Erythroblast (primary cell): Measurements from ENCODE around the gene EXOSC2.

Source experiments
- DNase-seq, 2 experiments: peaks; one replicate each; lab custom pipeline; 2025; lab: John Stamatoyannopoulos, UW
- GATA1 ChIP-seq: IDR thresholded peaks from 2 replicates; pipeline ENCODE4 v1.6.1; 2011; ENCODE audit warnings: low read depth, mild to moderate bottlenecking, control low read depth, low read length, moderate library complexity
- POLR2A ChIP-seq: IDR thresholded peaks from 2 replicates; pipeline ENCODE4 v1.6.1; 2011; ENCODE audit warnings: mild to moderate bottlenecking, low read length

The EXOSC2 gene

DNA sequence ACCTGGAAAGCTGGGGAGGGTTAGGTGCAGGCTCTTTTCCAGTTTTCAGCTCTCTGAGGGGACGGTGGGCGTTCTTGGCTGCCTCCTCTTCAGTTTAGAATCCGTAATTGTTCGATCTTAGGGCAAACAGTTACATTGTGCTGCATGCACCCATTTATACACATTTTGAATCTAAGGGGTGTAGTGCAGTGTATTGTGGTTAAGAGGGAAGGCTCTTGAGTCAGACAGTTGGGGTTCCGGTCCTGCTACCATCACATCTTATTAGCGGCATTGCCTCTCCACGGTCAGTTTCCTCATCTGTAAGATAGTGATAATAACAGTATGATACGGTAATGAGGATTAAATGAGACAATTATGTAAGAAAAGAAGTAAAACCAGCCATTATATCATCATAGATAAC lies 625 bp downstream of the EXOSC2 start:
- peak; percentile 59 to 60 for DNase-seq
- TF ChIP-seq GATA1 (no peak), POLR2A (no peak)

DNA sequence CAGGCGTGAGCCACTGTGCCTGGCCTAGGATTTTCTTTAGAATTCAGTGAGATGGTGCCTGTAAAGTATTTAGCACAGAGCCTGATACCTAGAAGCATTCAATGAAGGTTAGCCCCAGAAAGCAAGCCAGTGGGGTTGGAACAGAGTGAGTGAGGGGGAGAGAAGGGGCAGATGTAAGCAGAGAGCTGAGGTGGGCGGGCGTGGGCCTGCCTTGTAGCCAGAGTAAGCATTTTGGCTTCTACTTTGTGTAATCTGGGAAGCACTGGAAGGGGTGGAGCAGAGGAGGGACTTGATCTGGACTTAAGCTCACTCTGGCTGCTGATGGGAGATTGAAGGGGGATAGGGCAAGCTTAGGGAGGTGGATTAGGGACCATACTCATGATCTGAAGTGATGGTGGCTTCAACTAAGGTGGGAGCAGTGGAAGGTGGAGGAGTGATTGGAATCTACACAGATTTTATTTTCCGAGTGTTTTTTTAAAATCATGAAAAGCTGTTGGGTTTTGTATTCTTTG lies 2.6 kb downstream of the EXOSC2 start:
- TF ChIP-seq POLR2A (no peak), GATA1 (no peak)
- DNase-seq = no peak

DNA sequence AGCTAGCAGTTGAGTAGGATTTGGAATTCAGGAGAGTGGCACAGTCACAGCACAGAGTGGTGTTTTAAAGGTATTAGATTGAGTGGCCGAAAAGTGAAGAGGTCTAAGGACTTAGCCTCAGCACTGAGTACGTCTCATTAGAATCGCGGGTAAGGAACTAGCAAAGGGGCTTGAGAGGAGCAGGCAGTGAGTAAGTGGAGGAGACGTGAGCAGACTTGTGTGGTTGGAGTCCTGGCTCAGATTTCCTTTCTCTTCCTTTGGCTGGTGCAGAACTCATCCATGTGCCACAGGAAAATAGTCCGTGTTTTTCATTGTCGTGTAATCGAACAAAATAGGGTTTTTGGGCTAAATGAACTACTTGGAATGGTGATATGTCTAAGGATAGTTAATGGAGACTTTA lies 3.4 kb downstream of the EXOSC2 start:
- no peak for DNase-seq
- TF ChIP-seq POLR2A (no peak), GATA1 (no peak)

DNA sequence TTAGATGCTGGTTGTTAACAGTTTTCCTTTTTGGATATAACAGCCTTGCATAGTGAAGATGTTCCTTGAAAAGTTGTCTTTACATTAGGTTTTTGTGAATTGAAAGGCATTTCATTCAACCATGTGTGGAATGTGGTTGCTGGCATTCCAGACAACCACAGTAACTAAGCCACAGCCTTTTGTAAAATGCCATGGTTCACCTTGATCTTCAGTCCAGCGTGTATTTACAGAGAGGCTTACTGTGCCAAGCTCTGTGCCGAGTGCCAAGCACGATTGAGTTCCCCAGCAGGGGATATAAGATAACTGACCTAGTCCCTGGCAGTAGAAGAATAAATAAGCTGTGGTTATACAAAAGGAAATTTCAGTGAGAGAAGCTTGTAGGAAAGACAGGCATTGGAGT lies 4.9 kb downstream of the EXOSC2 start:
- DNase-seq = no peak
- no peak for TF ChIP-seq POLR2A
- no peak for TF ChIP-seq GATA1

DNA sequence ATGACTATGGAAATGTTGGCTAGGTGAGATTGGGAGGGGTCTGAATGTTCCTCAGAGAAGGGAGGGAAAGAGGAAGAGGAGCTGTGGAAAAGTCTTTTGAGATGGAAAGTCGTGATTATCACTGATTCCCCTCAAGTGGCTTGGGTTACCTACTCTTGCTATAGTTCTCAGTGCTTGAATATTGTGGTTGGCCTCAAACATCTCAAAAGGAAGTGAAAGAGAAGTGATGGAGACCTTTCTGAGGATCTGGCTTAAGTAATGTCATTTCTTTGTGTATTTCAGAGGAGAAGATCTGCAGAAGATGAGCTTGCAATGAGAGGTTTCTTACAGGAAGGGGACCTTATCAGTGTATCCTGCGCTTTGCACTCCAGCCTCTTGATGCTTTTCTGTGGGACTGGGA lies 5.5 kb downstream of the EXOSC2 start:
- no peak for DNase-seq

DNA sequence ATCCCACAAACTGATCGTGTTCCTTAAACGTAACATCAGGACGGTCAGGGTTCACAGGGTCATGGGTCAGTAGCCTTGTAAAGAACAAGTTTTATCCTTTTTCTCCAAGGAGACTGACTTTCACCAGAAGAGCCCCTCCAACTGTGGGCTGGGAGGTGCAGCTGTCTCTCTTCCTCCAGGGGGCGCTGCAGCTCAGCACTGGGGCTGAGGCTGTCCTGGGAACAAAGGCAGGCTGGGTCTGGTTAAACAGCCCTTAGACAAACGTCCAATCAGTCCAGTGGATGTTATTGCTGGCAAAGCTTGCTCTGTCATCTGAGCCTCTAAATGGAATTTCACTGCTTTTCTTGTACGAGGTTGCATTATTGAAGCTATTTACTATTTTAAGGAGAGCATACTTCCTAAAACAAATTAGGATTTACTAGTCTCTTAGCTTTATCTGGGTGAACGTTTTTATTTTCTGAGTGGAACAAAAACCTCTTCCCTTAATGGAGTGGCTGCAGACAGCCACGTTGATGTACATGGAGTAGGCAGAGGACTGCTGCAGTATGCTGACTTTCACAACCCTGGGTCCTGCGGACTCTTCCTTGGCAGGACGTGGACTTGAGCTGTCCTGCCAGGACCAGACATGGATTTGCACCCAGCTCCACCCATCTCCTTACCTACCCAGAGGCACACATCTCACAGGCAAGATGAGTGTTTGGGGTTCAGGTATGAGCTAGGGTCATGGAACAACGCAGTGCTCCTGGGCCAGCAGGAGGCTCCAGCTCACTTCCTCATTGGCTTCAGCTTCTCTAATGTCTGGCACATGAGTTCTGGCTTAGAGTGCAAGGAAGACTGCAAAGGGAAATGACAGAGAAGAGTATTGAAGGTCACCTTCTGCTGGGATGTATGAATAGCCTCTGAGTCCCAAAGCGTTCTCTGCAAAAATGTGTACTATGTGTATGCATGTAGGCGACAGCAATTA lies 7.8 kb downstream of the EXOSC2 start:
- peak; percentile 78 to 84 for DNase-seq
- no peak for TF ChIP-seq GATA1
- no peak for TF ChIP-seq POLR2A

More for the DNA sequence above, 5.5 kb downstream of the EXOSC2 start:
- TF ChIP-seq POLR2A = no peak
- TF ChIP-seq GATA1 = no peak

DNA sequence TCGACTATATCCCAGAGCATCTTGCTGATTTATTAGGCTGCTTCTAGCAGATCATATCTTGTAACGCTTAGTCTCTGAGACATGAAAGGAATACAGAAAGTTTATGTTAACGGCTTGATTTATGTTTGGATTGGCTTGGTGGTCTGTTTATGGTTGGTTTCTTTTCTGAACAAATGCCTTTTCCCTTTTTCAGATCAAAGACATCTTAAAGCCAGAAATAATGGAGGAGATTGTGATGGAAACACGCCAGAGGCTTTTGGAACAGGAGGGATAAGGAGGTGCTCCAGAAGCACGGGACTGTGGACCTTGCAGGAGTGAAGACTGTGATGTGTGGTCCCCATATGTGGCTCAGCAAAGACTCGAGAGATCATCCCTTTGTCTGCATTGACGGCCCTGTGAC lies 9.9 kb downstream of the EXOSC2 start:
- no peak for DNase-seq
- TF ChIP-seq POLR2A (no peak), GATA1 (no peak)

DNA sequence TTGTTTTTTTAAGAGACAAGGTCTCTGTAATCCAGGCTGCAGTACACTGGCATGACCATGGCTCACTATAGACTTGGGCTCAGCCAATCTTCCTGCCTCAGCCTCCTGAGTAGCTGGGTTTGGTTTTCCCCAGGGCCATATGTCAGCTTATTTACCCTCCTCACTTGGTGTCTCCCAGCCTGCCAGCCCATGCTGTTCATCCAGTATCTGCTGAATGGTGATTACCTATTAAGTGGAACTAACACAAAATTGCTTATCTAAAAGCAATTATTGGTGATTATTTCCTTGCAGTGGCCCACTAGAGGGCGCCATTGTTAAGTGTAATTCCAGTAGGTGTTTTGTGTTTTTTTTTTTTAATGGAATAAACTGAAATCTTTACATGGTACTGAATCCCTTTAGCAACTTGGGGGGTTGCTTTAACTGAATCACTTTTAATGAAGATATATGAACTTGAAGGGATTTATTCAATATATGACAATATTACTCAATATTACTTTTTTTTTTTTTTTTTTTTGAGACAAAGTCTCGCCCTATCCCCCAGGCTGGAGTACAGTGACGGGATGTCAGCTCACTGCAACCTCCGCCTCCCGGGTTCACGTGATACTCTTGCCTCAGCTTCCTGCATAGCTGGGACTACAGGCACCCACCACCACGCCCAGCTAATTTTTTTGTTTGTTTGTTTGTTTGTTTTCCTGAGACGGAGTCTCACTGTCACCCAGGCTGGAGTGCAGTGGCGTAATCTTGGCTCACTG lies 13.8 kb downstream of the EXOSC2 start:
- TF ChIP-seq GATA1 (no peak), POLR2A (no peak)
- peak; percentile 79 to 88 for DNase-seq

DNA sequence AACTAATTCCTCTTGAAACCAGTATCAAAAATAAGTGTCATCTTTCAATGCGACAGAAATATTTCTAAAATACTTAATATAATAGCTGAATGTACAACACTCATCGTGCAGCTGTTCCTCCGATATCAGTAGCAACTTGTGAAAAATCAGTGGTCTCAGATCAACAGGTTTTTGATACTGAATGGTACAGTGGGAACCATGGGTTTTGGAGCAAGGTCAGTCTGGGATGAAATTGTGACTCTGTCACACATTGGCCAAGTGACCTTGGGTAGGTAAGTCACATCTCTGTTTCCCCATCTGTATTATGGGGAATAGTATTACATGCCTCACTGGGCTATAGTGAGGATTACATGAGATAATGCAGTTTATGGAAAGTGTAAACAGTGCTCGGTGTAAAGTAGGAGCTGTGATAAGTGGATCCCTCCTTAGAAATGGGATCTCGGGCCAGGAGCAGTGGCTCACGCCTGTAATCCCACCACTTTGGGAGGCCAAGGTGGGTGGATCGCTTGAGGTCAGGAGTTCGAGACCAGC lies 17.3 kb downstream of the EXOSC2 start:
- DNase-seq = no peak
- TF ChIP-seq GATA1 = no peak

DNA sequence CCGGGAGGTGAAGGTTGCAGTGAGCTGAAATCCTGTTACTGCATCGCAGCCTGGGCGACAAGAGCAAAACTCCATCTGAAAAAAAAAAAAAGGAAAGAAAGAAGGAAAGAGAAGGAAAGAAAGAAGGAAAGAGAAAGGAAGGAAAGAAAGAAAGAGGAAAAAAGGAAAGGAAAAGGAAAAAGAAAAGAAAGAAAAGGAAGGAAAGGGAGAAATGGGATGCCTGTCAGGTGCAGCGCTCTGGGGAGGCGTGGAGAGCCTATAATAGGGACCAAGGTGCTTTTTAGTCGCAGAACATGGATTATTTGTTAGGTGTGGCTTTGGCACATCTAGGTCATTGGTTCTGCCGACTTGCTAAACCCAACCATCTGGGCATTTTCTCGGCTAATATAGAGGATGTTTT lies 17.9 kb downstream of the EXOSC2 start:
- TF ChIP-seq GATA1 (no peak), POLR2A (no peak)
- DNase-seq = no peak

DNA sequence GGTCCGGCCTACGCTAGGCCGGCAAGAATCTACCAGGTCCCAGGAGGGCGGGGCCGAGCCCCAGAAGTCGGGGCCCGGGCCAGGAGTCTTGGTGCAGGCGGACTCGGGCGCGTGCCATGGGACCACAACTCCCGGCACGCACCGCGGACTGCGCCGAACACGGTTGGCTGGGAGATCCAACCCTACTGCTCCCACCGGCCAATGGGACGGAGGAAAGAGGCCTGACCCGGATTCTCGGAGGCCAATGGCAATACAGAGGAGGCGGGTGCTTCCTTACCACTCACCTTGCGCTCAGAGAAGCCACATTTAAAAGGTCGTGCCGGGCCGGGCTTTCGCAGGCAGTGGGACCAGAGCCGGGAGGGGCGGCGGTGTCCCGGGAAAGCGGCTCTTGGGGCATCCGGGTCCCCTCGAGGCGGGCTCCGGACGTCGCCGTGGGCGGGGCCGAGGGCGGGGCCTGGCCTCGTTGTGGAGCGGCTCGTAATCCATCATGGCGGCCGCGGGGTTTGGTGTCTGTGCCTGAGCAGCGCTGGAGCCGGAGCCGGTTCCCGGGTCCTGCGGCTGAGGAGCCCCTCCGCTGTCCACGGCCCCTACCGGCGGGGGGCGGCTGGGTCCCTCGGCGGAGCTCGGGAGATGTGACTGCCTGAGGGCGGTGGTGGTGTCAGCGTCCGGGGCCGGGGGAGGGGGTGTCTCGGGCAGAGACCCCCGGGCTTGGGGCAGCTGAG lies 19.1 kb downstream of the EXOSC2 start:
- peak; percentile 59 for TF ChIP-seq POLR2A
- no peak for TF ChIP-seq GATA1

DNA sequence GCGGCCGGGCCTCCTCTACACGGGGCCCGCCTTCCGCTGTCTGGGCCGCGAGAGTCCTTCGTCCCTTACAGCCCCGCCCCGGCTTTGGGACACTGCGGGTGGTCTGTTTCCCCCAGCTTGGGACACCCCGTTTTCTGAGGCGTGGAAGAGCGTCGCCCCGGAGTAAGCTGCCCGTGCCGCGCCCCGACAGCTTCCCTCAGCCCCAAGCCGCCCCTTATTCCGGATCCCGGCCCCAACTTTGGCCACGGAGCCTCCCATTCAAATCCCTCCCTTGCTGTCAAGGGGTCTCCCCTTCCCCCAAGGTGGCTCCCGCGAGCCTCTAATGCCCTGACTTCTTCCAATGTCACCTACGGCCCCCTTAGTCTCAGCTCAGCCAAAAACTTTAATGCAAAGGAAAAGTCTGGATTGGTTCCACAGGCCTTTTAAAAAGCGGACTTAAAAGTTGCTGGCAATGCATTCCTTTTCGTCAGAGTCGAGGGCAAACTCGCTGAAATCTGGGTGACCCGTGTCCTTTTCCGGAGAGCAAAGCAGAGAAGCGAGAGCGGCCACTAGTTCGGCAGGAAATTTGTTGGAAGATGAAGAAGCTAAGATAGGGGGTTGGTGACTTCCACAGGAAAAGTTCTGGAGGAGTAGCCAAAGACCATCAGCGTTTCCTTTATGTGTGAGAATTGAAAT lies 19.8 kb downstream of the EXOSC2 start:
- no peak for TF ChIP-seq POLR2A
- no peak for TF ChIP-seq GATA1
- DNase-seq = peak; percentile 60 to 73

More for the DNA sequence above, 19.1 kb downstream of the EXOSC2 start:
- peak; percentile 97 to 98 for DNase-seq
